Lower lobe of right lung (tissue), 2 donors: ENCODE data around the gene CCDC40. TPM values are rescaled to one million over a fixed set of nuclear protein-coding genes. Genes with fewer than 3 reads are reported as not detected.

Experiments
- ATAC-seq, 2 donors: fragments of 200-7000 bp; cut with Tn5 transposase; one replicate each; pipeline ENCODE4 v1.9.1; 2020 to 2022; ENCODE audit warnings: mild to moderate bottlenecking in 2 of 2, moderate library complexity in 2 of 2
- DNase-seq: peaks from one replicate; pipeline ENCODE4 v3.0.0-alpha.2; 2020
- H3K27ac ChIP-seq: fragments of 200-600 bp; one replicate; pipeline ENCODE4 v1.8.0; 2022
- H3K27me3 ChIP-seq: fragments of 200-600 bp; one replicate; pipeline ENCODE4 v1.8.0; 2022; ENCODE audit warnings: low read depth
- H3K36me3 ChIP-seq: fragments of 200-600 bp; one replicate; pipeline ENCODE4 v1.8.0; 2022; ENCODE audit warnings: mild to moderate bottlenecking
- H3K4me1 ChIP-seq: fragments of 200-600 bp; one replicate; pipeline ENCODE4 v1.8.0; 2022
- H3K4me3 ChIP-seq: fragments of 200-600 bp; one replicate; pipeline ENCODE4 v1.8.0; 2022; ENCODE audit warnings: mild to moderate bottlenecking
- H3K9me3 ChIP-seq: fragments of 200-600 bp; one replicate; pipeline ENCODE4 v1.8.0; 2022
- CTCF ChIP-seq: fragments of 200-600 bp; IDR thresholded peaks from one replicate; pipeline ENCODE4 v1.8.0; 2022; ENCODE audit warnings: antibody characterized with exemption, mild to moderate bottlenecking
- intact Hi-C: fragments of 100-400 bp; cut with DNase I; formaldehyde crosslinking; loops from one replicate; pipeline ENCODE4 v1.11.0; 2022
- long read RNA-seq: library from polyadenylated mRNA; unstranded; transcript quantifications from one replicate; pipeline ENCODE4 v2.0.0, GENCODE V29; 2021
- total RNA-seq: library from RNA; stranded (reverse); fragmentation: NEBNext Ultra II Directional; extraction: Animal tissue kit (Norgen Biotek cat#: 25700); gene quantifications from one replicate; pipeline ENCODE4 v1.2.1, GENCODE V29; 2021
- donor health status: DM: no; HTN: yes; CAD: no; lungs with severe emphysema.

Gene CCDC40
- total RNA-seq: 14.1 TPM
- long read RNA-seq, full-length matches to known transcripts: 3 of 13 reads
- long read RNA-seq, partial matches to known transcripts: 1 of 13 reads
- long read RNA-seq, other reads (novel, unspliced or antisense): 9 of 13 reads

- TF ChIP-seq CTCF: no peak
- Histone ChIP-seq H3K27ac (peak within 1 kb of the TSS; percentile 97), H3K36me3 (no peaks in the 10 kb centered on the region), H3K9me3 (no peaks in the 10 kb centered on the region), H3K27me3 (no peaks in the 10 kb centered on the region), H3K4me3 (peak within 1 kb of the TSS; percentile 94), H3K4me1 (peaks cover 14% of the 10 kb centered on the region)
- peak; percentile 97 to 98 for ATAC-seq
- DNase-seq: peak; percentile 92
- intact Hi-C loops: no loop called here
Measured at GRCh38 chr17:80035937-80036714, at the start of gene CCDC40. Gene CCDC40, plus strand, starts transcription at chr17:80036642. Its CDS starts 21 bp downstream, at chr17:80036663.

GRCh38 chr17:79987187-79987934, 49.1 kb upstream of the CCDC40 start:
- no peak overlapping the region for H3K4me3 ChIP-seq
- no peaks in the 10 kb centered on the region for H3K27me3 ChIP-seq
- ATAC-seq (no peak), DNase-seq (peak; percentile 28)
- H3K4me1 ChIP-seq: peaks cover 22% of the 10 kb centered on the region
- no peaks in the 10 kb centered on the region for H3K36me3 ChIP-seq
- no peak for TF ChIP-seq CTCF
- no peaks in the 10 kb centered on the region for H3K9me3 ChIP-seq
- intact Hi-C loops: no loop called here
- H3K27ac ChIP-seq: no peak overlapping the region

GRCh38 chr17:79987935-79988184, 48.6 kb upstream of the CCDC40 start:
- H3K4me3 ChIP-seq: no peak overlapping the region
- no peaks in the 10 kb centered on the region for H3K27me3 ChIP-seq
- H3K27ac ChIP-seq: no peak overlapping the region
- ATAC-seq (no peak), DNase-seq (no peak)
- peaks cover 27% of the 10 kb centered on the region for H3K4me1 ChIP-seq
- H3K36me3 ChIP-seq: no peaks in the 10 kb centered on the region
- intact Hi-C loops: no loop called here
- no peak for TF ChIP-seq CTCF
- H3K9me3 ChIP-seq: no peaks in the 10 kb centered on the region

- intact Hi-C loops: no loop called here
- Histone ChIP-seq H3K27me3 (no peaks in the 10 kb centered on the region), H3K36me3 (no peaks in the 10 kb centered on the region), H3K27ac (no peak overlapping the region), H3K4me1 (peaks cover 32% of the 10 kb centered on the region), H3K4me3 (no peak overlapping the region), H3K9me3 (no peaks in the 10 kb centered on the region)
- TF ChIP-seq CTCF: no peak
- ATAC-seq (no peak), DNase-seq (peak; percentile 47)
Measured at GRCh38 chr17:79988185-79988971, 48.1 kb upstream of the CCDC40 start.

GRCh38 chr17:79989106-79989835, 47.2 kb upstream of the CCDC40 start:
- DNase-seq (no peak), ATAC-seq (no peak)
- no peak for TF ChIP-seq CTCF
- intact Hi-C loops: no loop called here
- H3K9me3 ChIP-seq: no peaks in the 10 kb centered on the region
- H3K4me1 ChIP-seq: peaks cover 41% of the 10 kb centered on the region
- no peak overlapping the region for H3K4me3 ChIP-seq
- no peaks in the 10 kb centered on the region for H3K27me3 ChIP-seq
- no peaks in the 10 kb centered on the region for H3K36me3 ChIP-seq
- no peak overlapping the region for H3K27ac ChIP-seq
